HG03280 (cell line): ENCODE results near the gene PPIB.

Experiments used
- ATAC-seq: cut with Tn5 transposase; IDR thresholded peaks from one replicate; pipeline ENCODE4 v1.9.1; 2021; ENCODE audit warnings: mild to moderate bottlenecking, moderate library complexity; ENCODE audit not compliant: unreplicated experiment

PPIB gene

DNA sequence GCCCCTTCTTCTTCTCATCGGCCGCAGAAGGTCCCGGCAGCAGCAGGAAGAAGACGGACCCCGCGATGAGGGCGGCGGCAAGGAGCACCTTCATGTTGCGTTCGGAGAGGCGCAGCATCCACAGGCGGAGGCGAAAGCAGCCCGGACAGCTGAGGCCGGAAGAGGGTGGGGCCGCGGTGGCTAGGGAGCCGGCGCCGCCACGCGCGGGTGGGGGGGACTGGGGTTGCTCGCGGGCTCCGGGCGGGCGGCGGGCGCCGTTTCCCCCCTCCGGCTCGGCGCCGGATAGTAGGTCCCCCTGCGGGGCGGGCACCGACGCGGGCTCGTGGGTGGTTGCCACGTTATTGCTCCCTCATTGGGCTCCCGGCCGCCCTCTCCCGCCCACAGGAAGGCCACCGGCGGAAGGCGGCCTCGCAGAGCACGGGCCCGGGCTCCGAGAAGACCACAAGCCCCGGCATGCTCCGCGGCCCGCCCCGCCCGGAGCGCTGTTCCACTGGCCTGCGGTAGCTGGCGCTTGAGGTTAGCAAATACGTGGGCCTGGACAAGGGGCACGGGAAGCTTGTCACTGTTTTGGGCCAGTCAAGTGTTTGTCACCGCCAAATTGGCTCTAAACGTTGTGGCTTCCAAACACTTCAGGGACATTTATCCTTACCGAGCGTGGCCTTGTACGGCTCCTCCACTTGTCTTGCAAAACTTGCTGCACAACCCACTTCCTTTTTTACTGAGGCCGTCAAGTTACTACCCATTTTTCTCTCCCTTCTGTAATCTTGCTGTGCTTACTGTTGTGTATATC is at the start of gene PPIB:
TSS of gene PPIB (minus strand) at position 154 of the 790 bp plus-strand sequence. CDS start at position 118, 36 bp downstream.
- peak; percentile 91 for ATAC-seq

- ATAC-seq = no peak
Measured at GRCh38 chr15:64211696-64212095, 48.9 kb upstream of the PPIB start.

GRCh38 chr15:64210371-64210770 is 47.5 kb upstream of the PPIB start:
- ATAC-seq = no peak

DNA sequence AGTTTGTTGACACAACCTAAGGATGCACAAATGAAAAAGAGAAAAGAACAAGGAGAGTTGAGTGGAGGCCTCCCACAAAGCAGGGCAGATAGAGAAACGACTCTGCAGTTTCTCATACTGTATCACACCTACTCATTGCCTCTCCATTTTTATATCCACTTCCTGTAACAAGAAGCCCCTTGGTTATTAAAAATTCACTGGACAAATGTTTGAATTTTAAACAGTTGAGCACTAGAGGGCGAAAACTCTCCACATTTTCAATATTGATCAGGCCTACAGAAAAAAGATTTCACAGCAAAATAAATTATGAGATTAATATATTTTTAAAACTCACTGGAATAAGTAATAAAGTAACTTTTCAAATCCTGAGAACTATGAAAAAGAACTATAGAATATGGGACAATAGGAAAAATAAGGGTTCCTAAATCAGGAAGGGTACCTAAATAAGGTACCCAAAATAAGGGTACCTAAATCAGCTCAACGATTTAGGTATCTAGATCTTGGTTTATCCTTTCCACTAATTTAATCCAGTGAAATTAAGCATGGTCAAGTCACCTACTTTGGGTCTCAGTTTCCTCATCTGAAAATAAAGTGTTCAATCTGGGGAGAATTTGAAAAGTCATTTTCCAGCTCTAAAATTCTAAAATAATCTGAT is 47.0 kb upstream of the PPIB start:
- ATAC-seq = no peak

DNA sequence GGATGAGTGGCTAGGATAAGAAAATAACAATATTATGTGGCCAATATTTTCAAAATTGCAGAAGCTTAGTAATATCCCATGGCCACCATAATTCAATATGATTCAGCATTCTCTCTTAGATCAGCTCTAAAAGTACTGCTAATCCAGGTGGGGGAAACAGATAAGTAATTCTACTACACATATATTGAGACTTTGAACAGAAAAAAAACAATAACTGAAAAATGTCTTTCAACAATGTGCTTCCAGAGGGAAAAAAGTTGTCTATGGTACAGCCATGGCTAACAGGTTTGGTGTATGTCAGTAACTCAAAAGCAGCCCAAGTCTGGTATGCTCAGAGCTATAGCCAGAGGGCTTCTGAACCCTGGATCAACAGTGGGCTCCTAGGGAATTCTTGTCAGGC is 42.4 kb upstream of the PPIB start:
- no peak for ATAC-seq

GRCh38 chr15:64197425-64197824 is 34.6 kb upstream of the PPIB start:
- ATAC-seq = no peak

GRCh38 chr15:64193971-64194370 is 31.1 kb upstream of the PPIB start:
- no peak for ATAC-seq

DNA sequence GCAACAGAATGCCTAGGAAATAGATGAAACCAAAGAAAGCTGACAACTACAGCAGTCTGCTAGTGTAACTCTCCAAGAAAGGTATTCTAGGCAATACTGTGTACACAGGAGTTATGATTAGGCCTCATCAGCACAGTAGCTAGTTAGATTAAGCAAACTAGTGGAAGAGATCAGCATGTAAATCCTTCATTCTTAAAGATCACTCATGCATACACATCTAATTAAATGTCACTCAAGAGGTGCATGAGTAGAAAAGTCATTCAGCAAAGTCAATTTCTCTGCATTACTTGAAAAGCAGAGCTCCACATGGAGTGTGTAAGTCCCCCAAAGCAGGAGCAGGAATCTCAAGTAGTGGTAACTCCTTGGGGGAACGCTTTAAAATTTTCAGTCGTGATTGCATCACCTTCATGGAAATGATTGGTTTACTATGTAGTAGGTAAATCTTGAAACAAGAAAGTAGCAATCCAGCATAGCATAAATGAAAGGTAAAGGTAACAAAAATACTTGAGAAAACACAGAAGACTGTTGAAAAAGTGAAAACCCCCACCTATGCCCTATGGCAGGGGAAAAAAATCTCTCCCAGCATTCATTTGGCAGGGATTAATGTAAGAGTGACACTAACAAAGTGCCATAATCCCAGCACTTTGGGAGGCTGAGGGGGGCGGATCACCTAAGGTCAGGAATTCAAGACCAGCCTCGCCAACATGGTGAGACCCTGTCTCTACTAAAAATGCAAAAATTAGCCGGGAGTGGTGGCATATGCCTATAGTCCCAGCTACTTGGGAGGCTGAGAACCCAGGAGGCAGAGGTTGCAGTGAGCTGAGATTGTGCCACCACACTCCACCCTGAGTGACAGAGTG is 29.4 kb upstream of the PPIB start:
- no peak for ATAC-seq

DNA sequence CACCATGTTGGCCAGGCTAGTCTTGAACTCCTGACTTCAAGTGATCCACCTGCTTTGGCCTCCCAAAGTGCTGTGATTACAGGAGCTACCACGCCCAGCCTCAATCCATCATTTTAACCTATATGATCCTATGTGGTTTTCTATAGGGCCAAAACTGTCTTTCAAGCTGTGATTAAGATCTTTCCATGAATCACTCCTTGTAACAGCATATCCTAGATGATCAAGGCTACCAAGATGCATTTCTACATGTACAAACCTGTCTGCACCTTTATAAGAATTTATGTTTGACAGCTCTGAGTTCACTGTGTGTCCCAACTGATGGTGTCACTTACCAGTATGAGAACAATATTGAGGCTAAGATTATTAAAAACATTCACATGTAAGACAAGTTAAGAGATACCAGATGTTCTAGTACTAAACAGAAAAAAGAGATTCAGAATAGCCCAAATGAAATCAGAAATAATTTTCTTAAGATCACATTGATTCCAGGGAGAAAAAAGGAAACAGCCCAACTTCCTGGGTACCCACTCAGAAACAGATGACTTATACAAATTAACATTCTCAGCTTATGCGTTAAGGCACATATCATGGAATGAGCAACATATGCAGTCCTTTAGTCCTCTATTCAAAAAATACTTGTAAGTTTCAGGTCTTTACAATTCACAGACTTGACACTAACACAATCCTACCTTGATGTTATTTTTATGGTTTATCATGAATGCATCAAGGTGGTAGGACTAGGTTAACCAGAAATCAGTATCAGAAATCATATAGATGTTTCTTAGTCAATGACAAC is 24.8 kb upstream of the PPIB start:
- ATAC-seq = no peak

GRCh38 chr15:64185146-64185911 is 22.5 kb upstream of the PPIB start:
- no peak for ATAC-seq

DNA sequence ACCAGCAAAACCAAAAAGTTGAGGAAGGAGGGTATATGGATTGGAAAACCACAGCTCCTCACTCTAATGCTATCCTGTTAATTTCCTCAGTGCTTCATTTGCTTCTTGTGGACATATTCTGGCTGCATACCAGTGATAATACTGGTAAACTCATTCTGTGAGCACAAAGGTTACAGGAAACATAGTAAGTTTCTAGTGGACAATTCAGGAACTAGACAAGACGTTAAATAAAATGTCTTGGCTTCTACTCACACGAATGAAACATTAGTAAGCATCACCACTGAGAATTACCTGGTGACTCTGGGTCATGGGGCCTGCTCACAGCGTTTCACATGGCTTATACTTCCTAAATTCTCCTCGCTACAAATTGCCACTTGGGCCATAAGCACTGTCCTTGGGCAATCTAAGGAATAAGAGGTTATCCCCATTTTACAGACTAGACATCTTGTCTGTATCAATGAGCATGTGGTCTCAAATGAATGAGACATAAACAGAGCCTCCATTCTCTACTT is 20.1 kb upstream of the PPIB start:
- no peak for ATAC-seq

GRCh38 chr15:64180235-64180824 is 17.5 kb upstream of the PPIB start:
- no peak for ATAC-seq

- no peak for ATAC-seq
Measured at GRCh38 chr15:64166102-64166890, 3.5 kb upstream of the PPIB start.

DNA sequence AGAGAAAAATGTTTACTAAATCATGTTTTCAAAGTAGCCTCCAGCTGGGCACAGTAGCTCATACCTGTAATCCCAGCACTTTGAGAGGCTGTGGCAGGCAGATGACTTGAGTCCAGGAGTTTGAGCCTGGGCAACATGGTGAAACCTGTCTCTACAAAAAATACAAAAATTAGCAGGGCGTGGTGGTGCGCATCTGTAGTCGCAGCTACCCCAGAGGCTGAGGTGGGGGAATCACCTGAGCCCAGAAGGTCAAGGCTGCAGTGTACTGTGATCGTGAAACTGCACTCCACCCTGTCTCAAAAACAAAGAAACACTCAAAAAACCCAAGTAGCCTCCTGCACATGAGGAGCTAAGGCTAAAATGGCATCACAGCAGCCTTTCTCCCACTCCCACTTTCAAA is 1.6 kb upstream of the PPIB start:
- ATAC-seq = no peak

DNA sequence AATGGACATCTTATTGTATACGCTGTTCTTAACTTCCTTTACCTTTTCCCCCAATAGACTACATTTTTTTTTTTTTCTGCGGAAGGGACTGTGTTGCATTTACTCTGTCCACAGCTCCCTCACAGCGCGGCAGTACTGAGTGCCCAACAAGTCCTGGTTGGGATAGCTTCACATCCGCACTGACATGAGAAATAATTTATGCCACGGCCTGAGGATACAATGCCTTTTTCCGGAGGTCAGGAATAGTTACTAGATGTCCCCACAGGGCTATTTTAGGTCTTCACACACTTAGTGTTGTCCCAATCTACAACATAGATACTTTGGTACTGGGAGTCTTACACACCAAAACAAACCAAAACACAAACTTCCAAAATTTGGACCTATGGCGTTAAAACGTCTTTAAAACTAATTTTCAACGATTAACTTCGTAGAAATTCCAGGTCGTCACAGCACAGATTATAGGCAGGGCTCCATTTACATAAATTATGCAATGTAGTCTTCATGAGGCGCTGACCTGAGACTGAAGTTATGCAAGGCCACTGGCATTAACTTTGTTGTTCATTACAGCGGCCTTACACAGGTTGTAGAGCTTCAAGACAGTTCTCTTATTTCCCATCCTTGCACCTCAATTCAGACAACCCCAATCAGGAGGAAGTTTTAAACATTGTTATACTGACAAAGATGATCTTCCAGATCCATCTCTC is 989 bp upstream of the PPIB start:
- ATAC-seq = peak; percentile 0

DNA sequence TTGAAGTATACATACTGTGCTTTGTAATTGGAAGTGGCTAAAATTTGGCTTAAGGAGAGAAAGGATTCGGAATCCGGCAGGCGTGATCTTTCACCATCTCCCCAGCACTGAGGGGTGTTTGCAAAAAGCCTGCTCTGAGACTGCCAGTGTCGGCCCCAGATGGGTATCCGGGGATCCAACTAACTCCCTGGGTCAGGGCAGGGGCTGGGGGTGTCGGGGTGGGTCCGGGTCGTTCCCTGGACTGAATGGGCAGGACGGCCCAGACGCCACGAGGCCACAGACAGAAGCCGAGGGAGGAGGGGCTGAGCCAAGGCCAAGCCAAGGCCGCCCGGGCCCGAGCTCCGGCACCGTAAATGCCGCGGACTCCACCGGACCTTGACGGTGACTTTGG is 349 bp downstream of the PPIB start:
- ATAC-seq = peak; percentile 19

DNA sequence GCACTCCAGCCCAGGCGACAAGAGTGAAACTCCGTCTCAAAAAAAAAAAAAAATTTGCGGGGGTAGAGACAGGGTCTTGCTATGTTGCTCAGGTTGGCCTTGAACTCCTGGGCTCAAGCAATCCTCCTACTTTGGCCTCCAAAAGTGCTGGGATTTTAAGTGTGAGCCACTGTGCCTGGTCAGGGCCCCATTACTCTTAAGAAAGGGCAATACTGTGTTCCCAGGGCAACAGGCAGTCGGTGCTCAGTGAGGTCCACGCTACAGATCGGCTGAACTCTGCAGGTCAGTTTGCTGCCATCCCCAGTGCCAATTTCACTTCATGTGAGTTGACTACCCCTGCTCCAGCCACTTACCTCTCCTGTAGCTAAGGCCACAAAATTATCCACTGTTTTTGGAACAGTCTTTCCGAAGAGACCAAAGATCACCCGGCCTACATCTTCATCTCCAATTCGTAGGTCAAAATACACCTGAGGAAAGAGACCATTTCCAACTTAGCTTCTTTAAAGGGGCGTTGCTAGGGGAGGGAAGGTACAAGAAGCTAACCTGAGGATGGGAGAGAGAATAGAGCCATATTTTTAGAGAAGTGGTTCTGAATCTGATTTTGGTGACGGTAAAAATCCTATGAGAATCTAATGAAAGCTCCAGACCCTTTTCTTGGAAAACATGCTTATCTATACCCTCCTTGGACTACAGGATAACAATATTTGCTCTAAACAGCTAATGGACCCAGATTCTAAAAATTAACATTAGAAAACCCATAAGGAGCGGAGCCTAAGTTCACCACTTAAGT is 939 bp downstream of the PPIB start:
- no peak for ATAC-seq
